ENCODE measurements around the gene VAPB.

DNA sequence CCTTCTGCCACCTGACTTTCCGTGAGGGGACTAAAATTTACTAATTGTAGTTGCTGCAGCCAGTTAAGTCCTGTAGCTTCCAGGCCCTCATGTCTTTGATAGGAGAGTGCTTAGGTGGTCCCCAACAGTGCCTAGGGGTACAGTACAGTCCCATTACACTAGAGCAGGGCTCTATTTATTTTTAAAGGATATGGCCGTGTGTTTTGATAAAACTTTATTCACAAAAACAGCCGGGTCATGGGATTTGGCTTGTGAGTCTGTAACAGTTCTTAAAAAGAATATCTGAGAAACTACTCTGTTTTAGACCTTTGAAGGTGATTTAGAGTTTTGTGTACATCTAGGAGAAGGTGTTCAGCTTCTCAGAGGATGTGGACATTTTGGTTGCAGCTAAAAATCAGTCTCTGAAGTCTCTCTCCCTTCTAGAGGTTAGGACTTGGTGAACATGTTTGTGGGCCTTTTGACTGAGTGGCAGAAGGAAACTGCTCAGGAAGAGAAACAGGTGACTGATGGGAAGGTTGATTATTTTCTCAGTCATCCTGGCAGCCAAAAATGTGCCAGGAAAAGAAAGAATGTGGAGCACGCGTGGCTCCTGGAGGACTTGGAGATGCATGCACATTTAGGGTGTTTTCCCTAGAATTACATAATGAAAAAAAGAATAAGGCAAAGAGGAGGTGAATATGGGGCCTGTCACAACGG is 57.4 kb downstream of the VAPB start:
- TF ChIP-seq CTCF (IDR thresholded peaks at IDR 0.05) (no peak), POLR2A (IDR thresholded peaks at IDR 0.05) (no peak)

Data from vagina (tissue), 2 donors.